HepG2 (cell line): ENCODE results near the gene RASA3. TPM values are rescaled to one million over a fixed set of nuclear protein-coding genes. Genes with fewer than 3 reads are reported as not detected.

Experiments
- ATAC-seq: fragments of 200-7000 bp; cut with Tn5 transposase; 3 replicates; pipeline ENCODE4 v1.9.1; 2020; ENCODE audit warnings: mild to moderate bottlenecking, moderate library complexity
- BruUV-seq: library from RNA; stranded (reverse); fragments of 400-500 nt; replicated peaks from 2 replicates; lab custom pipeline; 2021; lab: Mats Ljungman, UMichigan
- CTCF ChIA-PET: fragments of 300-600 bp; formaldehyde crosslinking; extraction: SDS; loops from one replicate; lab custom pipeline; 2021; ENCODE audit warnings: low total read pairs, inconsistent platforms, low intra/inter-chr PET ratio; lab: Yijun Ruan, JAX
- POLR2A ChIA-PET: fragments of 350-600 bp; sonication (Branson Sonifier 250); formaldehyde crosslinking; loops from one replicate; lab custom pipeline; 2020; ENCODE audit warnings: antibody characterized with exemption, inconsistent platforms; lab: Yijun Ruan, JAX
- DNase-seq: peaks from one replicate; pipeline ENCODE4 v3.0.0-alpha.2; 2015; ENCODE audit warnings: low spot score
- FAIRE-seq: peaks from 3 replicates; lab custom pipeline; 2011; peaks lifted over from hg19 to GRCh38; lab: Jason Lieb, UNC
- H2AFZ ChIP-seq: one replicate; pipeline ENCODE4 v1.6.1; 2011; ENCODE audit warnings: low read length, inconsistent platforms
- H3K27ac ChIP-seq: fragments of 300-600 bp; 3 replicates; pipeline ENCODE4 v1.8.0; 2011; ENCODE audit warnings: mixed run types, mild to moderate bottlenecking, mixed read lengths, low read length, inconsistent platforms; ENCODE audit not compliant: insufficient read depth; ENCODE audit errors: extremely low read length
- H3K27me3 ChIP-seq, 2 experiments: fragments of 200-600 bp in 1 of 2; 2 replicates in 1 of 2; 3 replicates in 1 of 2; pipeline versions ENCODE4 v1.6.0 to v1.8.0; 2011; ENCODE audit warnings: low read length in 2 of 2, mild to moderate bottlenecking in 2 of 2, moderate library complexity in 2 of 2, inconsistent platforms in 1 of 2; ENCODE audit not compliant: insufficient read depth in 2 of 2, control insufficient read depth in 1 of 2
- H3K36me3 ChIP-seq, 2 experiments: fragments of 200-600 bp in 1 of 2; replicated peaks in 1 of 2; 2 replicates in 1 of 2; 3 replicates in 1 of 2; pipeline versions ENCODE4 v1.5.1 to v1.8.0; 2011; ENCODE audit warnings: low read length in 2 of 2, inconsistent platforms in 1 of 2; ENCODE audit not compliant: insufficient read depth in 2 of 2, control insufficient read depth in 1 of 2
- H3K4me1 ChIP-seq: 2 replicates; pipeline ENCODE4 v1.5.1; 2012; ENCODE audit warnings: low read length, inconsistent platforms; ENCODE audit not compliant: insufficient read depth
- H3K4me2 ChIP-seq: 2 replicates; pipeline ENCODE4 v1.6.0; 2011; ENCODE audit warnings: low read depth, low read length, inconsistent platforms
- H3K4me3 ChIP-seq, 3 experiments: fragments of 200-600 bp in 1 of 3; sonication (generic), shearing (Covaris generic) in 1 of 3; replicated peaks in 1 of 3; 2 replicates each; pipeline ENCODE4 v1.5.1; 2011 to 2016; ENCODE audit warnings: low read length in 3 of 3, inconsistent platforms in 2 of 3, low read depth in 2 of 3, mild to moderate bottlenecking in 2 of 3, control low read depth in 1 of 3, mixed read lengths in 1 of 3; ENCODE audit not compliant: insufficient read depth in 1 of 3
- H3K79me2 ChIP-seq: one replicate; pipeline ENCODE4 v1.6.1; 2011; ENCODE audit warnings: low read length, inconsistent platforms; ENCODE audit not compliant: insufficient read depth
- H3K9ac ChIP-seq: 2 replicates; pipeline ENCODE4 v1.6.0; 2011; ENCODE audit warnings: mild to moderate bottlenecking, low read depth, low read length, inconsistent platforms; ENCODE audit not compliant: insufficient read depth
- H3K9me3 ChIP-seq: 2 replicates; pipeline ENCODE4 v1.5.1; 2012; ENCODE audit warnings: mild to moderate bottlenecking, low read length
- H4K20me1 ChIP-seq: 2 replicates; pipeline ENCODE4 v1.6.0; 2011; ENCODE audit warnings: inconsistent platforms, mild to moderate bottlenecking, low read length, moderate library complexity; ENCODE audit not compliant: insufficient read depth
- ATF4 ChIP-seq, 2 experiments: fragments of 450-650 bp in 1 of 2; sonication (generic) in 1 of 2; formaldehyde crosslinking; IDR thresholded peaks; 2 replicates each; pipeline versions ENCODE4 v1.5.0 to v1.8.0; 2020 to 2022; ENCODE audit warnings: mild to moderate bottlenecking in 1 of 2, missing genetic modification reagents in 1 of 2
- BRF2 ChIP-seq: sonication (generic); formaldehyde crosslinking; IDR thresholded peaks from 2 replicates; pipeline ENCODE4 v1.8.1; 2022; ENCODE audit warnings: mild to moderate bottlenecking, missing genetic modification reagents
- EED ChIP-seq: sonication (generic); formaldehyde crosslinking; IDR thresholded peaks from 2 replicates; pipeline ENCODE4 v1.5.0; 2020; ENCODE audit warnings: mild to moderate bottlenecking, missing genetic modification reagents
- GLI4 ChIP-seq: sonication (generic); formaldehyde crosslinking; IDR thresholded peaks from 2 replicates; pipeline ENCODE4 v1.5.1; 2020; ENCODE audit warnings: missing genetic modification reagents, mild to moderate bottlenecking, moderate library complexity, borderline replicate concordance
- HHEX ChIP-seq: IDR thresholded peaks from 2 replicates; pipeline ENCODE4 v1.6.1; 2016; ENCODE audit warnings: control low read depth
- MNT ChIP-seq: fragments of 450-650 bp; IDR thresholded peaks from 2 replicates; pipeline ENCODE4 v1.6.1; 2016
- TAF15 ChIP-seq: fragments of 200-400 bp; formaldehyde crosslinking; IDR thresholded peaks from one replicate; pipeline ENCODE4 v1.6.1; 2018; ENCODE audit warnings: mild to moderate bottlenecking, low read depth, low read length; ENCODE audit not compliant: poor library complexity, severe bottlenecking
- TFDP2 ChIP-seq: sonication (generic); formaldehyde crosslinking; IDR thresholded peaks from 2 replicates; pipeline ENCODE4 v1.4.0; 2020; ENCODE audit warnings: missing genetic modification reagents
- UBTF ChIP-seq: sonication (generic); formaldehyde crosslinking; IDR thresholded peaks from 2 replicates; pipeline ENCODE4 v1.4.0; 2020; ENCODE audit warnings: mild to moderate bottlenecking, missing genetic modification reagents
- ZNF441 ChIP-seq: sonication (generic); formaldehyde crosslinking; IDR thresholded peaks from 2 replicates; pipeline ENCODE4 v1.7.0; 2021; ENCODE audit warnings: missing genetic modification reagents, borderline replicate concordance
- ZNF660 ChIP-seq: sonication (generic); formaldehyde crosslinking; IDR thresholded peaks from 2 replicates; pipeline ENCODE4 v1.5.1; 2020; ENCODE audit warnings: mild to moderate bottlenecking, low read depth, missing genetic modification reagents, borderline replicate concordance
- ZNF768 ChIP-seq: sonication (generic); formaldehyde crosslinking; IDR thresholded peaks from 2 replicates; pipeline ENCODE4 v1.4.0; 2020; ENCODE audit warnings: missing genetic modification reagents
- WGBS: methylation state at CpG from one replicate; pipeline ENCODE4 v1.1.6; 2017; ENCODE audit warnings: low lambda C conversion rate; 5-methylcytosine and 5-hydroxymethylcytosine counted together
- in situ Hi-C: cut with HindIII; loops from 2 replicates; pipeline ENCODE4 v1.10.0; 2017; ENCODE audit warnings: low pct_unique_long_range_greater_than_20kb; ENCODE audit not compliant: extremely low pct_ligation_motif_present
- intact Hi-C: fragments of 100-400 bp; cut with micrococcal nuclease; formaldehyde crosslinking; loops from one replicate; pipeline ENCODE4 v1.10.0; 2022; ENCODE audit not compliant: unreplicated experiment
- polyA plus RNA-seq, 8 experiments: library from polyadenylated mRNA; depleted of rRNA in 3 of 8; stranded (reverse) in 7 of 8; unstranded in 1 of 8; fragments of >200 nt; fragmentation: Illumina TruSeq in 4 of 8; extraction: Trizol in 4 of 8; gene quantifications; 2 replicates each; pipeline versions ENCODE4 v1.2.1 to v1.2.3, GENCODE V29; 2011 to 2016; ENCODE audit warnings: low read depth in 4 of 8, missing spikeins in 1 of 8, mixed read lengths in 1 of 8; ENCODE audit not compliant: insufficient read depth in 1 of 8
- total RNA-seq, 5 experiments: library from RNA; depleted of rRNA; stranded (reverse); fragments of >200 nt; fragmentation: Illumina TruSeq; extraction: Trizol; gene quantifications; 2 replicates each; pipeline ENCODE4 v1.2.3, GENCODE V29; 2016; ENCODE audit warnings: low read depth in 1 of 5

The RASA3 gene
- total and polyA plus RNA-seq, 2 of the 13 experiments (the other 11 are each of a cell fraction or from before 2014, with no cell fraction given) = 0.05 TPM; not detected in 1

DNA sequence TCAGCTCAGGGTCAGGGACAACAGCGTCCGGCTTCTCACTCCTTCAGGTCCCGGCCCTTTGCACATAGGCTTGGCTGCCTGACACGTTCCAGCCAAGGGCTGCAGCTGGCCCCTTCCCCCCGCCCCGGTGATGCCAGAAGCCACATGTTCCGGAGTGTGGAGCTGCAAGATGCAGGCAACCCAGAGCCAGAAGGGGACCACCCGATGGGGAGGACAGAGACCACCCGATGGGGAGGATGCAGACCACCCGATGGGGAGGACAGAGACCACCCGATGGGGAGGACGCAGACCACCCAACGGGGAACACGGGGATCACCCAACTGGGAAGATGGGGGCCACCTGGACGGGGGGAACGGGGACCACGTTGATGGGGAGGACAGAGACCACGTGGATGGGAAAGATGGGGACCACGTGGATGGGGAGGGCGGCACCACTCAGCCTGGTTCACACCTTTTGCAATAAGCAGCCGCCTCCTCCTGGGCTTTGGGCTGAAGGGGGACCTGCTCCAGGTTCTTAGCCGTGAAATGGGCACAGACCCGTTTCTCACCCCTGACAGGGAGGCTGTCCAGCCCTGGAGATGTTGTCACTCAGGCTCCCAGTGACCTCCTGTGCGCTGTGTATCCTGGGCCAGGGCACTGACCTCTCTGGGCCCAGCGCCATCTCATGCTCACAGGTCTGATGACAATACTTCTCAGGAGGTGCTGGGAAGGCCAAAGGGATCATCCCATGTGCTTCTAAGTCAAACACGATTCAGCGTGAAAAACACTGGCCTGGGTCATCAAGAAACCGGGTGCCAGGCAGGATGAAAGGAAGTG is 193.1 kb downstream of the RASA3 start:
- no peak for FAIRE-seq
- intact Hi-C loops (no loop called here), in situ Hi-C loops (no loop called here)
- peaks cover 10% of the 10 kb centered on the region for H3K4me1 ChIP-seq
- no peaks in the 10 kb centered on the region for H3K9me3 ChIP-seq
- 42% methylated on average over 14 of the region's 28 CpGs for WGBS
- CTCF ChIA-PET = no interaction called here
- H4K20me1 ChIP-seq = no peaks in the 10 kb centered on the region
- ATAC-seq = peak; percentile 16
- BruUV-seq = no TSS peak
- DNase-seq = no peak
- POLR2A ChIA-PET = no interaction called here
- H3K36me3 ChIP-seq = no peaks in the 10 kb centered on the region
- no peak overlapping the region for H3K27ac ChIP-seq
- H3K79me2 ChIP-seq = no peaks in the 10 kb centered on the region
- TF ChIP-seq ZNF660 (CRISPR knock-in tag) (no peak), ZNF768 (CRISPR knock-in tag) (peak; percentile 97), BRF2 (CRISPR knock-in tag) (no peak), HHEX (CRISPR knock-in tag) (no peak), ATF4 (CRISPR knock-in tag; IDR thresholded peaks at IDR 0.05) (no peak), TAF15 (no peak), MNT (peak; percentile 73), TFDP2 (CRISPR knock-in tag) (no peak), UBTF (CRISPR knock-in tag) (no peak), EED (no peak), ZNF441 (CRISPR knock-in tag) (no peak), GLI4 (CRISPR knock-in tag) (no peak)
- peaks cover 4 to 55% of the 10 kb centered on the region in 2 experiments; a peak in 4 of 5 replicates for H3K27me3 ChIP-seq
- H3K4me3 ChIP-seq = no peak overlapping the region
- H3K9ac ChIP-seq = no peak overlapping the region
- no peak overlapping the region; the same call in 1 of the 2 replicates for H3K4me2 ChIP-seq
- no peak overlapping the region for H2AFZ ChIP-seq
